ENCODE data around the gene PRLHR. TPM values are rescaled to one million over a fixed set of nuclear protein-coding genes. Genes with fewer than 3 reads are reported as not detected.

The PRLHR gene
- total RNA-seq, 1 donor = not detected

GRCh38 chr10:118633786-118634185 lies 38.3 kb upstream of the PRLHR start:
- Histone ChIP-seq H4K20me1 (ENCODE audit: insufficient read depth, low read length) (no peaks in the 10 kb centered on the region), H3K4me1 (ENCODE audit: insufficient read depth, low read length) (no peaks in the 10 kb centered on the region), H3K27ac (ENCODE audit: low read depth, low read length) (no peak overlapping the region), H3K79me2 (ENCODE audit: insufficient read depth, low read length) (no peaks in the 10 kb centered on the region), H3K36me3 (ENCODE audit: insufficient read depth, low read length) (no peaks in the 10 kb centered on the region), H3K27me3 (ENCODE audit: insufficient read depth, low read length) (no peaks in the 10 kb centered on the region), H2AFZ (ENCODE audit: low read length) (no peak overlapping the region), H3K4me3 (ENCODE audit: insufficient read depth, low read length) (no peak overlapping the region), H3K9me3 (ENCODE audit: low read depth, low read length) (no peaks in the 10 kb centered on the region), H3K4me2 (ENCODE audit: insufficient read depth, low read length) (no peak overlapping the region)
- no peak for TF ChIP-seq CTCF (IDR thresholded peaks at IDR 0.05; ENCODE audit: extremely low read depth, low read depth, low read length)
- DNase-seq (ENCODE audit: insufficient read length, low spot score, missing footprints) = no peak

- H3K4me2 ChIP-seq (ENCODE audit: insufficient read depth, low read length) = no peak overlapping the region
Measured at GRCh38 chr10:118629211-118629610, 33.8 kb upstream of the PRLHR start.

GRCh38 chr10:118628397-118628796 lies 32.9 kb upstream of the PRLHR start:
- Histone ChIP-seq H3K27ac (ENCODE audit: low read depth, low read length) (no peak overlapping the region), H3K9me3 (ENCODE audit: low read depth, low read length) (no peaks in the 10 kb centered on the region), H2AFZ (ENCODE audit: low read length) (no peak overlapping the region), H3K79me2 (ENCODE audit: insufficient read depth, low read length) (no peaks in the 10 kb centered on the region), H3K4me1 (ENCODE audit: insufficient read depth, low read length) (no peaks in the 10 kb centered on the region), H3K36me3 (ENCODE audit: insufficient read depth, low read length) (no peaks in the 10 kb centered on the region), H3K4me3 (ENCODE audit: insufficient read depth, low read length) (no peak overlapping the region), H4K20me1 (ENCODE audit: insufficient read depth, low read length) (no peaks in the 10 kb centered on the region), H3K27me3 (ENCODE audit: insufficient read depth, low read length) (peaks cover 3% of the 10 kb centered on the region), H3K4me2 (ENCODE audit: insufficient read depth, low read length) (no peak overlapping the region)
- no peak for DNase-seq (ENCODE audit: insufficient read length, low spot score, missing footprints)
- no peak for TF ChIP-seq CTCF (IDR thresholded peaks at IDR 0.05; ENCODE audit: extremely low read depth, low read depth, low read length)

More at GRCh38 chr10:118629211-118629610, 33.8 kb upstream of the PRLHR start:
- Histone ChIP-seq H3K27me3 (ENCODE audit: insufficient read depth, low read length) (peaks cover 3% of the 10 kb centered on the region), H2AFZ (ENCODE audit: low read length) (no peak overlapping the region), H3K4me3 (ENCODE audit: insufficient read depth, low read length) (no peak overlapping the region), H3K27ac (ENCODE audit: low read depth, low read length) (no peak overlapping the region), H4K20me1 (ENCODE audit: insufficient read depth, low read length) (no peaks in the 10 kb centered on the region), H3K79me2 (ENCODE audit: insufficient read depth, low read length) (no peaks in the 10 kb centered on the region), H3K4me1 (ENCODE audit: insufficient read depth, low read length) (no peaks in the 10 kb centered on the region), H3K36me3 (ENCODE audit: insufficient read depth, low read length) (no peaks in the 10 kb centered on the region), H3K9me3 (ENCODE audit: low read depth, low read length) (no peaks in the 10 kb centered on the region)
- TF ChIP-seq CTCF (IDR thresholded peaks at IDR 0.05; ENCODE audit: extremely low read depth, low read depth, low read length) = no peak
- DNase-seq (ENCODE audit: insufficient read length, low spot score, missing footprints) = peak; percentile 79

- no peaks in the 10 kb centered on the region for H3K4me1 ChIP-seq (ENCODE audit: insufficient read depth, low read length)
- H3K79me2 ChIP-seq (ENCODE audit: insufficient read depth, low read length) = no peaks in the 10 kb centered on the region
- no peak overlapping the region for H3K27ac ChIP-seq (ENCODE audit: low read depth, low read length)
- H3K9me3 ChIP-seq (ENCODE audit: low read depth, low read length) = no peaks in the 10 kb centered on the region
- no peaks in the 10 kb centered on the region for H4K20me1 ChIP-seq (ENCODE audit: insufficient read depth, low read length)
- no peak overlapping the region for H3K4me2 ChIP-seq (ENCODE audit: insufficient read depth, low read length)
- DNase-seq (ENCODE audit: insufficient read length, low spot score, missing footprints) = no peak
- peaks cover 3% of the 10 kb centered on the region for H3K27me3 ChIP-seq (ENCODE audit: insufficient read depth, low read length)
- TF ChIP-seq CTCF (IDR thresholded peaks at IDR 0.05; ENCODE audit: extremely low read depth, low read depth, low read length) = no peak
- no peaks in the 10 kb centered on the region for H3K36me3 ChIP-seq (ENCODE audit: insufficient read depth, low read length)
- no peak overlapping the region for H2AFZ ChIP-seq (ENCODE audit: low read length)
- no peak overlapping the region for H3K4me3 ChIP-seq (ENCODE audit: insufficient read depth, low read length)
Measured at GRCh38 chr10:118626953-118627352, 31.5 kb upstream of the PRLHR start.
